Tibial nerve (tissue), 4 donors: ENCODE results near the gene IL16. TPM values are rescaled to one million over a fixed set of nuclear protein-coding genes. Genes with fewer than 3 reads are reported as not detected.

ENCODE experiments used
- DNase-seq, 2 donors: peaks; one replicate each; pipeline ENCODE4 v3.0.0-alpha.2; 2019; ENCODE audit warnings: low spot score in 2 of 2
- H3K27ac ChIP-seq, 4 donors: fragments of 200-600 bp; sonication (generic) in 3 of 4; one replicate each; pipeline ENCODE4 v1.5.1; 2017 to 2019; ENCODE audit warnings: mild to moderate bottlenecking in 1 of 4
- H3K27me3 ChIP-seq, 2 donors: fragments of 200-600 bp; sonication (generic) in 1 of 2; one replicate each; pipeline versions ENCODE4 v1.5.1 to v1.6.0; 2017 to 2019
- H3K36me3 ChIP-seq, 3 donors: fragments of 200-600 bp; sonication (generic); one replicate each; pipeline ENCODE4 v1.5.1; 2018 to 2019
- H3K4me1 ChIP-seq, 4 donors: fragments of 200-600 bp; sonication (generic) in 3 of 4; one replicate each; pipeline ENCODE4 v1.5.1; 2017 to 2019
- H3K4me3 ChIP-seq, 4 donors: fragments of 200-600 bp; sonication (generic) in 3 of 4; one replicate each; pipeline ENCODE4 v1.5.1; 2017 to 2019; ENCODE audit warnings: mild to moderate bottlenecking in 1 of 4, moderate library complexity in 1 of 4
- H3K9me3 ChIP-seq, 4 donors: fragments of 200-600 bp; sonication (generic) in 3 of 4; one replicate each; pipeline ENCODE4 v1.5.1; 2017 to 2019
- EP300 ChIP-seq, 2 donors: sonication (generic); formaldehyde crosslinking; IDR thresholded peaks; one replicate each; pipeline ENCODE4 v1.6.1; 2017; ENCODE audit warnings: antibody characterized with exemption in 2 of 2, mild to moderate bottlenecking in 1 of 2
- POLR2A ChIP-seq, 2 donors: fragments of 450-650 bp; IDR thresholded peaks; one replicate each; pipeline ENCODE4 v1.6.1; 2017; ENCODE audit warnings: antibody characterized with exemption in 2 of 2, mild to moderate bottlenecking in 2 of 2, moderate library complexity in 2 of 2
- WGBS, 2 donors: methylation state at CpG; one replicate each; pipeline ENCODE4 v1.1.5; 2018; 5-methylcytosine and 5-hydroxymethylcytosine counted together
- total RNA-seq, 4 donors: library from RNA; depleted of rRNA; stranded (reverse); fragments of >200 nt; gene quantifications; one replicate each; pipeline ENCODE4 v1.1.0, GENCODE V29; 2016
- TF ChIP-seq, protein P1 (sequence below), 5 experiments: fragments of 200-600 bp in 3 of 5; fragments of 450-650 bp in 2 of 5; sonication (generic) in 3 of 5; IDR thresholded peaks; one replicate each; pipeline ENCODE4 v1.5.1; 2016 to 2019; ENCODE audit warnings: antibody characterized with exemption in 5 of 5, mild to moderate bottlenecking in 3 of 5, moderate library complexity in 2 of 5

Gene IL16
- total RNA-seq, 4 donors from 2014 or later = 69.3 to 80.2 (median 75.1) TPM

DNA sequence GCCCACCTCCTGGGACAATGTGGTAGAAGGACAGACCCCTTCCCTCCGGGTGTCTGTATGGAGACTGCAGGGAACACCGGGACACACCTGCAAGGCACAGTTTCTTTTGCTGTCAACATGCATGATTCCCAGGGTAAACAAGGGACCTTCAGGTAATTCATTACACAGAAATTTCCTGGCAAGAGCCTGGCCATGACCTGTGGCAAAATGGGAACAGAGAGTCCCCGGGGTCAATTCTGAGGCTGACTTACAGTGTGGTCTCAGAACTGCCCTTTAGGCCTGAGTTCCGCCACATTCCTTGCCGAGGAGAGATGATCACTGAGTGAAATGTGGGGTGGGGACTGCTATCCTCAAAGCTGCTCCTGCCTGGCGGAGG lies 121.0 kb downstream of the IL16 start:
- H3K27me3 ChIP-seq = no peaks in the 10 kb centered on the region
- peaks cover 0 to 71% (median 0%) of the 10 kb centered on the region in 3 donors for H3K36me3 ChIP-seq
- TF ChIP-seq EP300 (IDR thresholded peaks at IDR 0.05) (no peak), POLR2A (IDR thresholded peaks at IDR 0.05) (no peak)
- TF ChIP-seq, protein P1, sequence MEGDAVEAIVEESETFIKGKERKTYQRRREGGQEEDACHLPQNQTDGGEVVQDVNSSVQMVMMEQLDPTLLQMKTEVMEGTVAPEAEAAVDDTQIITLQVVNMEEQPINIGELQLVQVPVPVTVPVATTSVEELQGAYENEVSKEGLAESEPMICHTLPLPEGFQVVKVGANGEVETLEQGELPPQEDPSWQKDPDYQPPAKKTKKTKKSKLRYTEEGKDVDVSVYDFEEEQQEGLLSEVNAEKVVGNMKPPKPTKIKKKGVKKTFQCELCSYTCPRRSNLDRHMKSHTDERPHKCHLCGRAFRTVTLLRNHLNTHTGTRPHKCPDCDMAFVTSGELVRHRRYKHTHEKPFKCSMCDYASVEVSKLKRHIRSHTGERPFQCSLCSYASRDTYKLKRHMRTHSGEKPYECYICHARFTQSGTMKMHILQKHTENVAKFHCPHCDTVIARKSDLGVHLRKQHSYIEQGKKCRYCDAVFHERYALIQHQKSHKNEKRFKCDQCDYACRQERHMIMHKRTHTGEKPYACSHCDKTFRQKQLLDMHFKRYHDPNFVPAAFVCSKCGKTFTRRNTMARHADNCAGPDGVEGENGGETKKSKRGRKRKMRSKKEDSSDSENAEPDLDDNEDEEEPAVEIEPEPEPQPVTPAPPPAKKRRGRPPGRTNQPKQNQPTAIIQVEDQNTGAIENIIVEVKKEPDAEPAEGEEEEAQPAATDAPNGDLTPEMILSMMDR (IDR thresholded peaks at IDR 0.05) = no peak
- WGBS, 2 donors = 89 to 90% methylated on average over 6 of the region's 6 CpGs
- H3K27ac ChIP-seq = no peak overlapping the region
- peaks cover 0 to 16% (median 7%) of the 10 kb centered on the region in 4 donors for H3K4me1 ChIP-seq
- no peak overlapping the region for H3K4me3 ChIP-seq
- no peak for DNase-seq
- no peaks in the 10 kb centered on the region for H3K9me3 ChIP-seq

DNA sequence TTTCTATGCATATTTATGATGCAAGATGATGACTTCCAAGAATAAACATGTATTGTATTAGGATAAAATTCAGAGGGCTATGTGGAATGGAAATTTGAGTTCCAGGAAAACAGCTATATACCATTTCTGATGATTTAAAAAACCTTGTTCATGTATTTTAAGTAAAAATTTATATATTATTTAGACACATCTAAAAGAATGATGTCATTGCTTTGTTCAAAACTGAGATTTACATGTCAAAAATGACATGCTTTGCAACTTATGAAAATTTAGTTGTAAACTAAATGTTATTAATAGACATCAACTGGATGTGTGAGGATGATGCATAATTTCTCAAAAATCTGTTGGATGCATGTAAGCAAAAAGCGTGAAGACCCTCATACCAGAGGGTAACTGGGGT lies 125.0 kb downstream of the IL16 start:
- TF ChIP-seq, protein P1 (IDR thresholded peaks at IDR 0.05) = no peak
- TF ChIP-seq EP300 (IDR thresholded peaks at IDR 0.05) (no peak), POLR2A (IDR thresholded peaks at IDR 0.05) (no peak)
- H3K27ac ChIP-seq = no peak overlapping the region
- no peak for DNase-seq
- H3K4me3 ChIP-seq = no peak overlapping the region
- 89 to 100% methylated on average over 1 of the region's 1 CpG for WGBS, 2 donors
- H3K27me3 ChIP-seq = no peaks in the 10 kb centered on the region
- H3K4me1 ChIP-seq = peaks cover 0 to 23% (median 9%) of the 10 kb centered on the region in 4 donors
- H3K36me3 ChIP-seq = peaks cover 0 to 37% (median 0%) of the 10 kb centered on the region in 3 donors
- H3K9me3 ChIP-seq = no peaks in the 10 kb centered on the region

DNA sequence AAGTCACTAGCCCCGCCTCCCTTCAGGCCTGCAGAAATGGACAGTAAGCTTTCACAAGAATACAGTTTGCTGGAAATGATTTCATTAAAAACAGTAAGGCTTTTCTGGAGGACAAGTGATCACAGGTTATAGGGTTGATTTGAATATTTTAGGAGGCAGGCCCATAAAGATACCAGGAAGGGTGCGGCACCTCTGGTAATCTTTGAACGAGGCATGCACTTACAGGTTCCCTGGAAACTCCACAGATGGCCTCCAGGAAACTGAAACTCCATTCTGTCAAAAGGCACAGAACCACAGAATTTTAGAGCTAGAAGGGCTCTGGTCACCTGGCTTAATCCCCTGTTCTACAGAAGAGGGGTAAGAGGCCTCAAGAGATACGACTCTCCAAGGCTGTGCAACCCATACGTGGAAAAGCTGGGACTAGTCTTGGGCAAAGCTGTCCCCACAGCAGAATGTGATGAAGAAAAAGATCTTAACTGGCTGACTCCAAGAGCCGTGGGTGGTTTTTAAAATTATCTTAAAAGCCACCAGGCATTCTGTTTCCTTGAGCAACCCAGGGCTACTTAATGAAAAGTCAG lies 126.1 kb downstream of the IL16 start:
- 61 to 63% methylated on average over 6 of the region's 6 CpGs for WGBS, 2 donors
- no peaks in the 10 kb centered on the region for H3K9me3 ChIP-seq
- DNase-seq = no peak
- H3K4me3 ChIP-seq = peak overlapping the region in 2 of 4 donors; percentile 22 to 82
- H3K4me1 ChIP-seq = peaks cover 0 to 23% (median 9%) of the 10 kb centered on the region in 4 donors
- TF ChIP-seq POLR2A (IDR thresholded peaks at IDR 0.05) (no peak), EP300 (IDR thresholded peaks at IDR 0.05) (no peak)
- TF ChIP-seq, protein P1 (IDR thresholded peaks at IDR 0.05) = no peak
- H3K36me3 ChIP-seq = peaks cover 0 to 26% (median 0%) of the 10 kb centered on the region in 3 donors
- H3K27ac ChIP-seq = no peak overlapping the region
- no peaks in the 10 kb centered on the region for H3K27me3 ChIP-seq

DNA sequence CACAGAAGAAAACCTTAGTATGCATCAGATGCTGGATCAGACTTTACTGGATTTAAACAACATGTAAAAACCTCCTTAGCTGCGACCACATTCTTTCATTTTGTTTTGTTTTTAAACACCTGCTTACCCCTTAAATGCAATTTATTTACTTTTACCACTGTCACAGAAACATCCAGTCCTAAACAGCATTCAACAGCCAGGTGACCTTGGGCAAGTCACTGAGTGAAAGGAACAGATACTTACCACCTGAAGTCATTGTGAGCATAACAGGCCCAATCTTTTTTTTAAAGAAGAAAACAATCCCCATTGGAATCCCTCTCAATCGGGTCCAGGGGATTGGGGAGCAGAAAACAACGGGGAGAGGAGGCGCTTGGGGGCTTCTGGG lies 126.9 kb downstream of the IL16 start:
- no peak for DNase-seq
- peaks cover 0 to 23% (median 9%) of the 10 kb centered on the region in 4 donors for H3K4me1 ChIP-seq
- H3K9me3 ChIP-seq = no peaks in the 10 kb centered on the region
- peaks cover 0 to 18% (median 0%) of the 10 kb centered on the region in 3 donors for H3K36me3 ChIP-seq
- WGBS, 2 donors = 5 to 7% methylated on average over 4 of the region's 4 CpGs
- peak overlapping the region; percentile 32 to 82 (median 68) for H3K4me3 ChIP-seq
- H3K27me3 ChIP-seq = no peaks in the 10 kb centered on the region
- peak overlapping the region in 3 of 4 donors; percentile 79 to 85 (median 81) for H3K27ac ChIP-seq
- TF ChIP-seq, protein P1 (IDR thresholded peaks at IDR 0.05) = no peak
- TF ChIP-seq POLR2A (IDR thresholded peaks at IDR 0.05) (no peak), EP300 (IDR thresholded peaks at IDR 0.05) (no peak)
